Spleen (tissue), 11 donors: ENCODE results near the gene TJP2. TPM values are rescaled to one million over a fixed set of nuclear protein-coding genes. Genes with fewer than 3 reads are reported as not detected.

Experiments
- DNase-seq: peaks from one replicate; pipeline ENCODE4 v3.0.0-alpha.2; 2020
- H3K27ac ChIP-seq, 8 donors: fragments of 200-600 bp; sonication (generic) in 7 of 8; 1 replicate in 4 of 8; 2 replicates in 4 of 8; pipeline versions ENCODE4 v1.5.0 to v1.8.0; 2016 to 2021; ENCODE audit warnings: inconsistent platforms in 4 of 8, mild to moderate bottlenecking in 4 of 8, moderate library complexity in 1 of 8
- H3K27me3 ChIP-seq, 7 donors: fragments of 200-600 bp; sonication (generic) in 6 of 7; replicated peaks in 1 of 7; 1 replicate in 4 of 7; 2 replicates in 3 of 7; pipeline versions ENCODE4 v1.5.0 to v1.8.0; 2016 to 2021; ENCODE audit warnings: inconsistent platforms in 3 of 7, mild to moderate bottlenecking in 1 of 7
- H3K36me3 ChIP-seq, 6 donors: fragments of 200-600 bp; sonication (generic) in 5 of 6; 1 replicate in 4 of 6; 2 replicates in 2 of 6; pipeline versions ENCODE4 v1.5.0 to v1.8.0; 2016 to 2021; ENCODE audit warnings: inconsistent platforms in 2 of 6
- H3K4me1 ChIP-seq, 6 donors: fragments of 200-600 bp; sonication (generic) in 5 of 6; 1 replicate in 3 of 6; 2 replicates in 3 of 6; pipeline versions ENCODE4 v1.5.0 to v1.8.0; 2016 to 2021; ENCODE audit warnings: inconsistent platforms in 3 of 6
- H3K4me3 ChIP-seq, 8 donors: fragments of 200-600 bp; sonication (generic) in 7 of 8; 1 replicate in 4 of 8; 2 replicates in 4 of 8; pipeline versions ENCODE4 v1.5.0 to v1.8.0; 2016 to 2021; ENCODE audit warnings: inconsistent platforms in 4 of 8, mild to moderate bottlenecking in 4 of 8, moderate library complexity in 2 of 8
- H3K9me3 ChIP-seq, 8 donors: fragments of 200-600 bp; sonication (generic) in 7 of 8; 1 replicate in 4 of 8; 2 replicates in 4 of 8; pipeline versions ENCODE4 v1.5.0 to v1.8.0; 2016 to 2021; ENCODE audit warnings: inconsistent platforms in 4 of 8
- CTCF ChIP-seq, 11 experiments: fragments of 200-600 bp in 7 of 11; fragments of 450-650 bp in 4 of 11; sonication (generic) in 4 of 11; IDR thresholded peaks in 8 of 11; conservative IDR thresholded peaks in 3 of 11; 1 replicate in 7 of 11; 2 replicates in 4 of 11; pipeline versions ENCODE4 v1.4.0 to v1.8.0; 2016 to 2021; ENCODE audit warnings: antibody characterized with exemption in 11 of 11, inconsistent platforms in 4 of 11, mild to moderate bottlenecking in 1 of 11
- POLR2A ChIP-seq, 3 donors: fragments of 450-650 bp; IDR thresholded peaks; one replicate each; pipeline ENCODE4 v1.5.1; 2017; ENCODE audit warnings: antibody characterized with exemption in 3 of 3, mild to moderate bottlenecking in 1 of 3
- POLR2AphosphoS5 ChIP-seq, 3 donors: sonication (generic); formaldehyde crosslinking; IDR thresholded peaks; one replicate each; pipeline ENCODE4 v1.5.1; 2017; ENCODE audit warnings: antibody characterized with exemption in 3 of 3
- WGBS, 5 donors: extraction: QIAGEN DNeasy Blood & Tissue Kit in 3 of 5; methylation state at CpG; one replicate each; pipeline versions ENCODE4 v1.1.5 to v1.1.7; 2013 to 2018; 5-methylcytosine and 5-hydroxymethylcytosine counted together
- intact Hi-C: fragments of 100-400 bp; cut with DNase I; formaldehyde crosslinking; loops from one replicate; pipeline ENCODE4 v1.15.0; 2023; ENCODE audit warnings: low total_unique reads
- polyA plus RNA-seq, 3 donors: library from polyadenylated mRNA; stranded (reverse); fragments of 200-250 nt; gene quantifications; one replicate each; pipeline ENCODE4 v1.2.1, GENCODE V29; 2013
- total RNA-seq, 7 donors: library from RNA; depleted of rRNA in 3 of 7; stranded (reverse); fragments of >200 nt in 3 of 7; fragmentation: NEBNext Ultra II Directional in 4 of 7; extraction: Animal tissue kit (Norgen Biotek cat#: 25700) in 4 of 7; gene quantifications; one replicate each; pipeline versions ENCODE4 v1.1.0 to v1.2.1, GENCODE V29; 2016 to 2021
- donor health status: healthy with polysubstance abuse.
- donor health status: DM: no; HTN: no; CAD: no; lungs with moderate emphysema.
- donor health status: DM: no; HTN: no; CAD: no.
- donor health status: Bipolar disorder and iron deficiency.
- donor health status: healthy.
- donor health status: DM: no; HTN: no; CAD: no.
- donor health status: DM: yes; HTN: yes; CAD: no.

The TJP2 gene
- total and polyA plus RNA-seq, 10 donors = 2.9 to 20.5 (median 15.2) TPM

DNA sequence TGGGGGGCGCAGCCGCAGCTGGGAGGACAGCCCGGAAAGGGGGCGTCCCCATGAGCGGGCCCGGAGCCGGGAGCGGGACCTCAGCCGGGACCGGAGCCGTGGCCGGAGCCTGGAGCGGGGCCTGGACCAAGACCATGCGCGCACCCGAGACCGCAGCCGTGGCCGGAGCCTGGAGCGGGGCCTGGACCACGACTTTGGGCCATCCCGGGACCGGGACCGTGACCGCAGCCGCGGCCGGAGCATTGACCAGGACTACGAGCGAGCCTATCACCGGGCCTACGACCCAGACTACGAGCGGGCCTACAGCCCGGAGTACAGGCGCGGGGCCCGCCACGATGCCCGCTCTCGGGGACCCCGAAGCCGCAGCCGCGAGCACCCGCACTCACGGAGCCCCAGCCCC lies 47.0 kb downstream of the TJP2 start:
- WGBS, 5 donors = 96 to 98% (median 98%) methylated on average over 31 to 47 of the region's 47 CpGs
- no peak for DNase-seq
- Histone ChIP-seq H3K9me3 (no peaks in the 10 kb centered on the region), H3K27ac (no peak overlapping the region), H3K4me3 (no peak overlapping the region), H3K36me3 (peaks cover 0 to 74% (median 6%) of the 10 kb centered on the region in 6 donors), H3K27me3 (no peaks in the 10 kb centered on the region), H3K4me1 (no peaks in the 10 kb centered on the region)
- intact Hi-C loops = no loop called here
- TF ChIP-seq POLR2AphosphoS5 (IDR thresholded peaks at IDR 0.05) = no peak
- TF ChIP-seq POLR2A (IDR thresholded peaks at IDR 0.05) = no peak
- no peak for TF ChIP-seq CTCF (IDR thresholded peaks at IDR 0.05 in 8 of 11, conservative IDR thresholded peaks at IDR 0.05 in 3 of 11)

GRCh38 chr9:69222970-69223369 lies 48.9 kb downstream of the TJP2 start:
- TF ChIP-seq CTCF (IDR thresholded peaks at IDR 0.05 in 8 of 11, conservative IDR thresholded peaks at IDR 0.05 in 3 of 11) (no peak), POLR2AphosphoS5 (IDR thresholded peaks at IDR 0.05) (no peak), POLR2A (IDR thresholded peaks at IDR 0.05) (no peak)
- DNase-seq = no peak
- Histone ChIP-seq H3K36me3 (peaks cover 0 to 73% (median 9%) of the 10 kb centered on the region in 6 donors), H3K27ac (no peak overlapping the region), H3K27me3 (no peaks in the 10 kb centered on the region), H3K4me3 (no peak overlapping the region), H3K9me3 (no peaks in the 10 kb centered on the region), H3K4me1 (no peaks in the 10 kb centered on the region)
- WGBS, 5 donors = 92 to 97% (median 94%) methylated on average over 8 of the region's 8 CpGs
- intact Hi-C loops = no loop called here

DNA sequence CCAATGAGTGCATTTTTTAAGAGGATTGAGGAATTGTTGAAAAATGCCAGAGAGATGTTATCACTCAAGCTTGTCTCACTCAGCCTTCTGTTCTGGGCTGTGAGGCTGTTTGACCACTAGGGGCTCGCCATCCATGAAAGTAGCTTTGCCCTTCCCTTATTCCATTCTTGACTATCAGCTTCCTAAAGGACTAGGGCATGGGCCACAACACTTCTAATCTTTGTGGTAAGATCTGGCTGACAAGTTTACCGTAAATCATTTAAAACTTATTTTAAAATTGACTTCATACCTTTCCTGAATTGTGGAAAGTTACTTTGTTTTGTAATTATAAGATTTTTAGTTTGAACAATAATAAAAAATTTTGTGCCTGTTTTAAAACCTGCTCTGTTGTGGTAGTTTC lies 49.5 kb downstream of the TJP2 start:
- Histone ChIP-seq H3K27me3 (no peaks in the 10 kb centered on the region), H3K27ac (no peak overlapping the region), H3K4me1 (no peaks in the 10 kb centered on the region), H3K36me3 (peaks cover 0 to 73% (median 12%) of the 10 kb centered on the region in 6 donors), H3K4me3 (no peak overlapping the region), H3K9me3 (no peaks in the 10 kb centered on the region)
- TF ChIP-seq CTCF (IDR thresholded peaks at IDR 0.05 in 8 of 11, conservative IDR thresholded peaks at IDR 0.05 in 3 of 11) (peak in 7 of 11 experiments; percentile 16 to 58 (median 35)), POLR2A (IDR thresholded peaks at IDR 0.05) (no peak), POLR2AphosphoS5 (IDR thresholded peaks at IDR 0.05) (no peak)
- 78 to 94% (median 83%) methylated on average over 2 of the region's 2 CpGs for WGBS, 5 donors
- intact Hi-C loops = no loop called here
- no peak for DNase-seq

DNA sequence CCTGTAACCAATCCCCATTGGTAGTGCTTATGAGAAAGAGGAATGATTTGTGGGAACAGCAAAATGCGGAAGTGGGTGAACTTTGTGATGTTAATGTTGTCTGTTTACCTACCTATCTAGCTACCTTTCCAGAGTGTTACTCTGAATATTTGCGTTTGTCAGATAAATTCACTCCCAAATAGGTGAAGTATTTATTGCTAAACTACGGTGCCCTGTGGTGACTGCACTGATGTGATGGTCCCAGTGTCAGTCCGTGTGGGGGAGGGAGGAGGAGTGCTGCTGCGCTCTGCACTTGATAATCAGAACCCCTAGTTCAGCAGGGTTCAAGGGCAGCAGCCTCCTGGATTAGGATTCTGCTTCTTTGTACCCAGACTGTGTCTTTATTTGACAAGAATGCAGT lies 55.3 kb downstream of the TJP2 start:
- 88 to 93% (median 88%) methylated on average over 5 of the region's 5 CpGs for WGBS, 5 donors
- TF ChIP-seq CTCF (IDR thresholded peaks at IDR 0.05 in 8 of 11, conservative IDR thresholded peaks at IDR 0.05 in 3 of 11) (no peak), POLR2A (IDR thresholded peaks at IDR 0.05) (no peak)
- no peaks in the 10 kb centered on the region for H3K27me3 ChIP-seq
- no peak for DNase-seq
- H3K4me1 ChIP-seq = no peaks in the 10 kb centered on the region
- H3K9me3 ChIP-seq = no peaks in the 10 kb centered on the region
- H3K27ac ChIP-seq = no peak overlapping the region
- peaks cover 0 to 92% (median 19%) of the 10 kb centered on the region in 6 donors for H3K36me3 ChIP-seq
- H3K4me3 ChIP-seq = no peak overlapping the region
- intact Hi-C loops = no loop called here
